Epithelial cell of esophagus (primary cell): ENCODE data around the gene SUSD2.

Experiments used
- DNase-seq: peaks from one replicate; pipeline ENCODE4 v3.0.0; 2010; ENCODE audit warnings: low read depth
- H3K4me3 ChIP-seq: 2 replicates; pipeline ENCODE4 v1.5.1; 2011; ENCODE audit warnings: mild to moderate bottlenecking, low read length, control low read depth
- TF ChIP-seq, protein P1 (sequence below): IDR thresholded peaks from 2 replicates; pipeline ENCODE4 v1.5.1; 2011; ENCODE audit warnings: low read depth, mild to moderate bottlenecking, low read length, control low read depth, inconsistent platforms; ENCODE audit not compliant: insufficient read depth; ENCODE audit errors: missing control alignments

The SUSD2 gene

DNA sequence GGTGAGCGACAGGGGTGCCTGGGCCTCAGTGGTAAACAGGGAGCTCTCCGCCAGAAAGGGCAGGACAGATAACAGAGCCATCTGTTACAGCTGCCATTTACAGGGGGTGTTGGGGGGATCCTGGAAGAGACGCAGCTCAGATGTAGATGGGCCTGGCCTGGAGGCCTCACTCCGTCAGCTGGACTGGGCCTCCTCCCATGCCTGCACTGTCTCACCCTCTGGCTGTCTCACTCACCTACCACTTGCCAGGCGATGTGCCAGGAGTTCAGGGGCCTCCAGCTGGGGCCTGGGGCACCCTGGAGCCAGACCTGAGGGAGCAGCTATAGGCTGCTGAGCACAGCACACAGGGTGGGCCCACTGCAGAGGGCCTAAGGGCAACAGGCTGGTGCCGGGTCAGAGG is 16.3 kb upstream of the SUSD2 start:
- TF ChIP-seq, protein P1, sequence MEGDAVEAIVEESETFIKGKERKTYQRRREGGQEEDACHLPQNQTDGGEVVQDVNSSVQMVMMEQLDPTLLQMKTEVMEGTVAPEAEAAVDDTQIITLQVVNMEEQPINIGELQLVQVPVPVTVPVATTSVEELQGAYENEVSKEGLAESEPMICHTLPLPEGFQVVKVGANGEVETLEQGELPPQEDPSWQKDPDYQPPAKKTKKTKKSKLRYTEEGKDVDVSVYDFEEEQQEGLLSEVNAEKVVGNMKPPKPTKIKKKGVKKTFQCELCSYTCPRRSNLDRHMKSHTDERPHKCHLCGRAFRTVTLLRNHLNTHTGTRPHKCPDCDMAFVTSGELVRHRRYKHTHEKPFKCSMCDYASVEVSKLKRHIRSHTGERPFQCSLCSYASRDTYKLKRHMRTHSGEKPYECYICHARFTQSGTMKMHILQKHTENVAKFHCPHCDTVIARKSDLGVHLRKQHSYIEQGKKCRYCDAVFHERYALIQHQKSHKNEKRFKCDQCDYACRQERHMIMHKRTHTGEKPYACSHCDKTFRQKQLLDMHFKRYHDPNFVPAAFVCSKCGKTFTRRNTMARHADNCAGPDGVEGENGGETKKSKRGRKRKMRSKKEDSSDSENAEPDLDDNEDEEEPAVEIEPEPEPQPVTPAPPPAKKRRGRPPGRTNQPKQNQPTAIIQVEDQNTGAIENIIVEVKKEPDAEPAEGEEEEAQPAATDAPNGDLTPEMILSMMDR, result no peak
- H3K4me3 ChIP-seq, result no peak overlapping the region
- DNase-seq, result no peak

DNA sequence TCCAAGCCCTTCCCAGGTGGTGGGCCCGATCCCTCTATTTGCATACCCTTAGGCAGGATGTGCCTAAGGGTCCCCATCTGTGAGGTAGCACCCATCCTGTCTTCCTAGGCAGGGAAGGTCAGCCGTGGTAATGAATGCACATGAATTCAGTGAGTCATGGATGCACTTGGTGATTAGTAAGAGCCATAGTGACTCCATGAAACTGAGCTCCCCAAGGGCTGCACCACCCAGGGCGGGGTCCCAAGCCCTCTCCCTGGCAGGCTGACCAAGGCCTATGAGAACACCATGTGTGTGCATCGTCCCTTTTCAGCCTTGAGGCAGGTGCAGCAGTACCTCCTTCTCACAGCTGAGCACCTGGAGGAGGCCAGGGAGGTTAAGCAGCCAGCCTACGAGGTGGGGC is 15.6 kb upstream of the SUSD2 start:
- TF ChIP-seq, protein P1, result no peak
- peak; percentile 77 for DNase-seq

DNA sequence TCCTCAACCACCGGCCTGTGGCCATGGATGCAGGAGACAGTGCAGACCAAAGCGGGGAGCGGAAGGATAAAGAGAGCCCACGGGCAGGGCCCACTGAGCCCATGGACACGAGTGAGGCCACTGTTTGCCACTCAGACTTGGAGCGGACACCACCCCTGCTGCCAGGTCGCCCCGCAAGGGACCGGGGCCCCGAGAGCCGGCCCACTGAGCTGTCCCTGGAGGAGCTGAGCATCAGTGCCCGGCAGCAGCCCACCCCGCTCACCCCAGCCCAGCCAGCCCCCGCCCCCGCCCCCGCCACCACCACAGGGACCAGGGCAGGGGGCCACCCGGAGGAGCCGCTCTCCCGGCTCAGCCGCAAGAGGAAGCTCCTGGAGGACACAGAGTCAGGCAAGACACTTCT is 14.5 kb upstream of the SUSD2 start:
- TF ChIP-seq, protein P1, result no peak
- DNase-seq, result no peak
- H3K4me3 ChIP-seq, result no peak overlapping the region

More for the DNA sequence above, 15.6 kb upstream of the SUSD2 start:
- H3K4me3 ChIP-seq, result no peak overlapping the region

DNA sequence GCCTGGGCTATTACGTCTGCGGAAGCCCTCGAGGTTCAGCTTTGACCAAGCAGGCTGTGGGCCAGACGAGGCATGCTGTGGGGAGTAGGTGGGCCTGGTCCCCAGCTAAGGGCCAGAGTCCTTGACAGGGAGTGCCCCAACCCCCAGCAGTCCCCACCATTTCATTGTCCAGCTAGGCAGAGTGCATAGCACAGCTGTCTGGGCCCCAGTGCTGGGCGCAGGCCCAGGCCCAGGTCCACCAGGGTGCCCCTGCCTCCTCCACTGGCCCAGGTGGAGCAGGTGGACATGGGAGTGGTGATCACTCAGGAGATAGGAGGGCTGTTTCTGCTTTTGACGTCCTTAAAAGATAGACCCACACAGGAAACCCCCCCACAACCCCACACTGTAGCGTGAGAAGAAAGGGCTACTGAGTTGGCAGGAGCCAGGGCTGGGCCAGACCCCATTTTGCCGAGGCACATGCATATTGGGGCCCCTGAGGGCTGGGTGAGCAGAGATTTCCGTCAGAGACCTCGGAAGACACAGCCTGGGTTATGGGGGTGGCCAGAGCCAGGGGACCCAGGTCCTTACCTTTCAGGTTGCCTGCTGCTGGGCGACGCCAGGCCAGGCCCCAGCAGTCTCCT is 11.7 kb upstream of the SUSD2 start:
- TF ChIP-seq, protein P1, result no peak
- no peak overlapping the region for H3K4me3 ChIP-seq
- no peak for DNase-seq

DNA sequence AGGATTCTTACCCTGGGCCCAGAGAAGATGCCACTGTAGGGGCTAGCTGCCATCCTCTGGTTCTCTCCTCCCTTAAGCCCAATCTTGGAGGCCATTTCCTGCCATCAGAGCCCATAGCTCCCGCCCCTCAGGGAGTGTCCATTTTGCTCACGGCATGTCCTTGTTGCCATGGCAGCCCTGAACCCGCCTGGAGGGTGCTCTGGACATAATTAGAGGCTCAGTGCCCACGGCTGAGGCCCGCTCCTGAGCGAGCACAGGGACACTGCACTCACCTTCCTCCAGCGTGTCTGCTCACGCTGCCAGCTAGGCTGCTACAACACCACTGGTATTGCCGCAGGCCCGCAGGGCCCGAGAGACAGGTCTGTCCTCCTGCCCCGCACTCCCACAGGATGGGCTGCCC is 11.1 kb upstream of the SUSD2 start:
- no peak overlapping the region for H3K4me3 ChIP-seq
- DNase-seq, result no peak
- TF ChIP-seq, protein P1, result no peak

DNA sequence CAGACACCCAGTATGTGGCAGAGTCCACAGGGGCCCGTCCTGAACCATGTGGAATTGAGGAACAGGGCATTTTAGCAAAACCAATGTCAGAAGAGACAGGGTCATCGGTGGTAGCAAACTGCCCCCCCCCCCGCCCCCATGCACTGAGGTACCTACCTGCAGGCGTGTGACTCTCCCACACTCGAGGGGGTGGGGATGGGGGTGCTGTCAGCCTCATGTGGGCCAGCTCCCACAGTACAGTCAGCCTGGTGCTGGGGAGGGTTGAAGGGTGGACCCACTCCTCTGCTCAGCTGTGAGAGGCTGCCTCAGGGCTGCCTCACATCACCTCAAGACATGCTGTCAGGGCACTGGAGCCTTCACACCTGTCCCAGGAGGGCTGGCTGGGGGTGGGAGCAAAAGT is 10.7 kb upstream of the SUSD2 start:
- DNase-seq, result no peak
- no peak overlapping the region for H3K4me3 ChIP-seq
- TF ChIP-seq, protein P1, result no peak

DNA sequence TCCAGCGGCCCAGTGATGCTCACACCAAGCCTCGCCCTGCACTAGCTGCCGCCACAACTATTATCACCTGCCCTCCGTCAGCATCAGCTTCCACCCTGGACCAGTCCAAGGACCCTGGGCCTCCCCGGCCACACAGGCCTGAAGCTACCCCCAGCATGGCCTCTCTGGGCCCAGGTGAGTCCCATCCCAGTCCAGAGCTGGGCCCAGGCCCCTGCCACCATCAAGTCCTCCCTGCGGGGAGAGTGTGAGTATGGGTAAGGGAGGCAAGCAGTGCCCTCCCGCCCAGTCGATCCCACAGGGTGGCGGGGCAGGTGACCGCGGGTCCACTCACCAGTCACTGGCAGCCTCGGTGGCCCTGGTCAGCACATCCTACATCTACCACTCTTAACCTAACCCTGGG is 9.5 kb upstream of the SUSD2 start:
- no peak overlapping the region for H3K4me3 ChIP-seq
- no peak for DNase-seq

More for the DNA sequence above, 9.5 kb upstream of the SUSD2 start:
- TF ChIP-seq, protein P1, result no peak
